Heart left ventricle (tissue), 16 donors: ENCODE measurements around the gene ADGRA1. TPM values are rescaled to one million over a fixed set of nuclear protein-coding genes. Genes with fewer than 3 reads are reported as not detected.

Experiments used
- ATAC-seq, 4 donors: fragments of 200-7000 bp; cut with Tn5 transposase; one replicate each; pipeline ENCODE4 v1.9.1; 2020 to 2022; ENCODE audit warnings: moderate library complexity in 4 of 4, mild to moderate bottlenecking in 3 of 4, moderate number of reproducible peaks in 1 of 4
- DNase-seq, 5 donors: peaks; one replicate each; pipeline ENCODE4 v3.0.0-alpha.2; 2020
- H3K27ac ChIP-seq, 12 donors: fragments of 200-600 bp; sonication (generic) in 4 of 12; one replicate each; pipeline versions ENCODE4 v1.5.0 to v1.8.0; 2016 to 2022; ENCODE audit warnings: mild to moderate bottlenecking in 2 of 12
- H3K27me3 ChIP-seq, 9 donors: fragments of 200-600 bp; sonication (generic) in 2 of 9; one replicate each; pipeline versions ENCODE4 v1.5.1 to v1.8.0; 2016 to 2022; ENCODE audit warnings: mild to moderate bottlenecking in 3 of 9
- H3K36me3 ChIP-seq, 9 donors: fragments of 200-600 bp; sonication (generic) in 2 of 9; one replicate each; pipeline versions ENCODE4 v1.5.0 to v1.8.0; 2018 to 2022; ENCODE audit warnings: mild to moderate bottlenecking in 2 of 9
- H3K4me1 ChIP-seq, 12 donors: fragments of 200-600 bp; sonication (generic) in 4 of 12; one replicate each; pipeline versions ENCODE4 v1.5.0 to v1.8.0; 2016 to 2022; ENCODE audit warnings: mild to moderate bottlenecking in 3 of 12
- H3K4me3 ChIP-seq, 12 donors: fragments of 200-600 bp; sonication (generic) in 4 of 12; one replicate each; pipeline versions ENCODE4 v1.5.0 to v1.8.0; 2017 to 2022; ENCODE audit warnings: mild to moderate bottlenecking in 9 of 12, moderate library complexity in 4 of 12
- H3K9me3 ChIP-seq, 12 donors: fragments of 200-600 bp; sonication (generic) in 4 of 12; one replicate each; pipeline versions ENCODE4 v1.5.0 to v1.8.0; 2016 to 2022; ENCODE audit warnings: mild to moderate bottlenecking in 1 of 12
- CTCF ChIP-seq, 12 donors: fragments of 200-600 bp; sonication (generic) in 4 of 12; IDR thresholded peaks; one replicate each; pipeline versions ENCODE4 v1.5.0 to v1.8.0; 2018 to 2022; ENCODE audit warnings: antibody characterized with exemption in 12 of 12, mild to moderate bottlenecking in 5 of 12
- POLR2A ChIP-seq, 2 donors: fragments of 450-650 bp; IDR thresholded peaks; one replicate each; pipeline ENCODE4 v1.6.1; 2017; ENCODE audit warnings: antibody characterized with exemption in 2 of 2, mild to moderate bottlenecking in 2 of 2, moderate library complexity in 2 of 2
- WGBS, 4 donors: extraction: QIAGEN DNeasy Blood & Tissue Kit in 2 of 4; methylation state at CpG; one replicate each; pipeline versions ENCODE4 v1.1.5 to v1.1.7; 2013 to 2018; 5-methylcytosine and 5-hydroxymethylcytosine counted together
- intact Hi-C, 10 donors: fragments of 100-400 bp; cut with DNase I; formaldehyde crosslinking; loops; one replicate each; pipeline versions ENCODE4 v1.11.1 to v1.14.2; 2022
- polyA plus RNA-seq, 2 donors: library from polyadenylated mRNA; stranded (reverse); fragments of 200-250 nt; gene quantifications; one replicate each; pipeline ENCODE4 v1.2.3, GENCODE V29; 2013
- total RNA-seq, 9 donors: library from RNA; depleted of rRNA in 2 of 9; stranded (reverse); fragments of >200 nt in 2 of 9; fragmentation: NEBNext Ultra II Directional in 3 of 9; extraction: Animal tissue kit (Norgen Biotek cat#: 25700) in 3 of 9; gene quantifications; one replicate each; pipeline versions ENCODE4 v1.1.0 to v1.2.4, GENCODE V29; 2016 to 2023
- donor health status: ischemic (EF 13 %, LVEDD 7.1; RV severe dilation, severe dysfunction).
- donor health status: healthy with polysubstance abuse.
- donor health status: DM: no; HTN: yes; CAD: no.
- donor health status: DM: no; HTN: no; CAD: no.
- donor health status: ischemic (EF 25% LVEDD 6.9; RV normal size, moderate dysfunction).
- donor health status: ischemic (EF 25% LVEDD 5.7; RV mildly dilated, moderate dysfunction).
- donor health status: healthy.
- donor health status: DM: yes; HTN: yes; CAD: no.
- donor health status: ischemic (EF 35%, LVEDD 5.7; RV mildly dilated, moderate dysfunction).
- donor health status: nonischemic (EF 11% LVEDD 7.7; RV severe dilation, severe dysfunction).
- donor health status: DM: yes; HTN: yes; CAD: no.
- donor health status: PGD.
- donor health status: ischemic (EF 29% LVEDD 5.4; RV normal size, mild dysfunction).
- donor health status: nonischemic (EF 23%, LVEDD 6.1; RV moderate dilation, normal function).

The ADGRA1 gene
- total and polyA plus RNA-seq, 11 donors: 0.03 to 0.19 (median 0.13) TPM; not detected in 8

- no peaks in the 10 kb centered on the region for H3K36me3 ChIP-seq
These were observed 28.7 kb downstream of the ADGRA1 start for GRCh38 chr10:133116455-133116854.

GRCh38 chr10:133117036-133117687, 29.4 kb downstream of the ADGRA1 start:
- no peaks in the 10 kb centered on the region for H3K27me3 ChIP-seq
- H3K4me3 ChIP-seq: no peak overlapping the region
- peak in 1 of 5 donors; percentile 49 for DNase-seq
- peaks cover 0 to 5% (median 0%) of the 10 kb centered on the region in 12 donors for H3K4me1 ChIP-seq
- H3K9me3 ChIP-seq: peaks cover 0 to 14% (median 0%) of the 10 kb centered on the region in 12 donors
- TF ChIP-seq POLR2A (IDR thresholded peaks at IDR 0.05) (no peak), CTCF (IDR thresholded peaks at IDR 0.05) (no peak)
- intact Hi-C loops: no loop called here
- WGBS, 4 donors: 69 to 94% (median 87%) methylated on average over 5 to 21 of the region's 21 CpGs
- no peak for ATAC-seq
- no peaks in the 10 kb centered on the region for H3K36me3 ChIP-seq
- H3K27ac ChIP-seq: peak overlapping the region in 9 of 12 donors; percentile 43 to 79 (median 67)

More at GRCh38 chr10:133116455-133116854, 28.7 kb downstream of the ADGRA1 start:
- no peak for TF ChIP-seq CTCF (IDR thresholded peaks at IDR 0.05)
- TF ChIP-seq POLR2A (IDR thresholded peaks at IDR 0.05): no peak
- H3K4me3 ChIP-seq: no peak overlapping the region
- H3K27me3 ChIP-seq: no peaks in the 10 kb centered on the region
- 54 to 76% (median 68%) methylated on average over 8 to 14 of the region's 14 CpGs for WGBS, 4 donors
- intact Hi-C loops: no loop called here
- ATAC-seq (no peak), DNase-seq (peak in 1 of 5 donors; percentile 46)
- no peak overlapping the region for H3K27ac ChIP-seq
- H3K4me1 ChIP-seq: peaks cover 0 to 5% (median 0%) of the 10 kb centered on the region in 12 donors
- peaks cover 0 to 14% (median 0%) of the 10 kb centered on the region in 12 donors for H3K9me3 ChIP-seq

GRCh38 chr10:133117688-133118071, 30.0 kb downstream of the ADGRA1 start:
- ATAC-seq (peak; percentile 77 to 94 (median 85)), DNase-seq (peak in 4 of 5 donors; percentile 38 to 74 (median 68))
- intact Hi-C loops: no loop called here
- no peaks in the 10 kb centered on the region for H3K27me3 ChIP-seq
- H3K36me3 ChIP-seq: no peaks in the 10 kb centered on the region
- TF ChIP-seq CTCF (IDR thresholded peaks at IDR 0.05): no peak
- no peak for TF ChIP-seq POLR2A (IDR thresholded peaks at IDR 0.05)
- H3K9me3 ChIP-seq: peaks cover 0 to 14% (median 0%) of the 10 kb centered on the region in 12 donors
- H3K4me1 ChIP-seq: peaks cover 0 to 5% (median 0%) of the 10 kb centered on the region in 12 donors
- 52 to 66% (median 59%) methylated on average over 8 of the region's 8 CpGs for WGBS, 4 donors
- H3K27ac ChIP-seq: peak overlapping the region in 6 of 12 donors; percentile 45 to 79 (median 72)
- H3K4me3 ChIP-seq: no peak overlapping the region

GRCh38 chr10:133121479-133121878, 33.8 kb downstream of the ADGRA1 start:
- intact Hi-C loops: loop anchor here (5.0 to 10.0 kb wide), 11 partner anchors 177 to 667 kb away; partner anchors contain the start of gene CFAP46 (in 5 of the 10)
- WGBS, 4 donors: 83 to 95% (median 92%) methylated on average over 8 of the region's 8 CpGs
- Histone ChIP-seq H3K36me3 (no peaks in the 10 kb centered on the region), H3K27ac (no peak overlapping the region), H3K9me3 (peaks cover 0 to 14% (median 0%) of the 10 kb centered on the region in 12 donors), H3K4me3 (no peak overlapping the region), H3K27me3 (peaks cover 0 to 33% (median 0%) of the 10 kb centered on the region in 9 donors), H3K4me1 (peaks cover 0 to 16% (median 0%) of the 10 kb centered on the region in 12 donors)
- DNase-seq (peak in 1 of 5 donors; percentile 20), ATAC-seq (no peak)
- no peak for TF ChIP-seq POLR2A (IDR thresholded peaks at IDR 0.05)
- TF ChIP-seq CTCF (IDR thresholded peaks at IDR 0.05): no peak
